Measurements from ENCODE around the gene LYSMD2. TPM values are rescaled to one million over a fixed set of nuclear protein-coding genes. Genes with fewer than 3 reads are reported as not detected.

LYSMD2 gene
- total RNA-seq, 1 experiment from 2014 or later = 2.2 TPM

- H3K4me1 Mint-ChIP-seq = peaks cover 17% of the 10 kb centered on the region
- ChIA-PET CTCF (no interaction called here), POLR2A (no interaction called here)
- peaks cover 12% of the 10 kb centered on the region for H3K36me3 Mint-ChIP-seq
- ATAC-seq = no peak
- H3K4me3 Mint-ChIP-seq = no peak overlapping the region
- H3K27me3 Mint-ChIP-seq (ENCODE audit: low read depth) = no peaks in the 10 kb centered on the region
- no peak overlapping the region for H3K27ac Mint-ChIP-seq
- TF ChIP-seq USF1 (CRISPR knock-in tag; IDR thresholded peaks at IDR 0.05) = no peak
- TF ChIP-seq ETV6 (CRISPR knock-in tag; IDR thresholded peaks at IDR 0.05) = no peak
- H3K9me3 Mint-ChIP-seq = peaks cover 6% of the 10 kb centered on the region; the same call in 1 of the 2 replicates
- no peak for DNase-seq (ENCODE audit: low spot score)
These were observed 17.1 kb downstream of the LYSMD2 start for GRCh38 chr15:51720201-51720995.

- ChIA-PET POLR2A (interaction anchor here (0.6 kb wide), 1 partner anchor 416 kb away, joined by 3 read pairs; no protein-coding TSS in a partner anchor), CTCF (no interaction called here)
- TF ChIP-seq CDX4 (CRISPR knock-in tag; IDR thresholded peaks at IDR 0.05; ENCODE audit: borderline replicate concordance) (no peak), CBFB (CRISPR knock-in tag; IDR thresholded peaks at IDR 0.05; ENCODE audit: low read depth) (no peak), ZNF263 (CRISPR knock-in tag; IDR thresholded peaks at IDR 0.05; ENCODE audit: low read depth) (no peak), SMAD3 (CRISPR knock-in tag; IDR thresholded peaks at IDR 0.05; ENCODE audit: borderline replicate concordance) (no peak), GRHL2 (CRISPR knock-in tag; IDR thresholded peaks at IDR 0.05; ENCODE audit: insufficient replicate concordance, severe bottlenecking) (no peak), ZNF121 (CRISPR knock-in tag; IDR thresholded peaks at IDR 0.05) (no peak), MXD4 (CRISPR knock-in tag; IDR thresholded peaks at IDR 0.05; ENCODE audit: borderline replicate concordance) (no peak)
- peaks cover 4% of the 10 kb centered on the region; the same call in 1 of the 2 replicates for H3K4me1 Mint-ChIP-seq
- H3K9me3 Mint-ChIP-seq = peaks cover 6% of the 10 kb centered on the region; the same call in 1 of the 2 replicates
- no peak for ATAC-seq
- H3K4me3 Mint-ChIP-seq = no peak overlapping the region
- no peak for DNase-seq (ENCODE audit: low spot score)
- no peak overlapping the region for H3K27ac Mint-ChIP-seq
- H3K36me3 Mint-ChIP-seq = peaks cover 12% of the 10 kb centered on the region
- H3K27me3 Mint-ChIP-seq (ENCODE audit: low read depth) = no peaks in the 10 kb centered on the region
These were observed 18.7 kb downstream of the LYSMD2 start for GRCh38 chr15:51718746-51719145.

- H3K4me3 Mint-ChIP-seq = no peak overlapping the region
- ChIA-PET CTCF (no interaction called here), POLR2A (interaction anchor here (0.6 kb wide), 1 partner anchor 416 kb away, joined by 3 read pairs; no protein-coding TSS in a partner anchor)
- DNase-seq (ENCODE audit: low spot score) (no peak), ATAC-seq (no peak)
- H3K27me3 Mint-ChIP-seq (ENCODE audit: low read depth) = no peaks in the 10 kb centered on the region
- H3K9me3 Mint-ChIP-seq = peaks cover 6% of the 10 kb centered on the region; the same call in 1 of the 2 replicates
- H3K27ac Mint-ChIP-seq = no peak overlapping the region
- peaks cover 12% of the 10 kb centered on the region for H3K36me3 Mint-ChIP-seq
- peaks cover 4% of the 10 kb centered on the region; the same call in 1 of the 2 replicates for H3K4me1 Mint-ChIP-seq
- no peak for TF ChIP-seq PRDM15 (CRISPR knock-in tag; IDR thresholded peaks at IDR 0.05)
- no peak for TF ChIP-seq ZBTB43 (CRISPR knock-in tag; IDR thresholded peaks at IDR 0.05)
- no peak for TF ChIP-seq PREB (CRISPR knock-in tag; IDR thresholded peaks at IDR 0.05; ENCODE audit: borderline replicate concordance)
- no peak for TF ChIP-seq IRF1 (CRISPR knock-in tag; IDR thresholded peaks at IDR 0.05)
- TF ChIP-seq ZNF263 (CRISPR knock-in tag; IDR thresholded peaks at IDR 0.05; ENCODE audit: low read depth) = no peak
- no peak for TF ChIP-seq TEAD1 (CRISPR knock-in tag; IDR thresholded peaks at IDR 0.05)
- no peak for TF ChIP-seq CREB1 (CRISPR knock-in tag; IDR thresholded peaks at IDR 0.05)
- no peak for TF ChIP-seq ATF1 (CRISPR knock-in tag; IDR thresholded peaks at IDR 0.05)
- TF ChIP-seq USF2 (CRISPR knock-in tag; IDR thresholded peaks at IDR 0.05) = no peak
- no peak for TF ChIP-seq SMAD3 (CRISPR knock-in tag; IDR thresholded peaks at IDR 0.05; ENCODE audit: borderline replicate concordance)
- TF ChIP-seq OVOL2 (CRISPR knock-in tag; IDR thresholded peaks at IDR 0.05; ENCODE audit: borderline replicate concordance) = no peak
These were observed 19.2 kb downstream of the LYSMD2 start for GRCh38 chr15:51718219-51718618.

Measured in WTC11 (cell line).